HEK293T (cell line): Measurements from ENCODE around the gene RNASE11.
"Not testable (repeated sequence)": the region's sequence is repeated elsewhere in the genome, so short reads cannot be mapped to it uniquely, and the experiment has no call there.

Experiments
- CTCF ChIA-PET: fragments of 350-600 bp; formaldehyde crosslinking; extraction: SDS; loops from one replicate; lab custom pipeline; 2021; ENCODE audit warnings: antibody characterized with exemption, inconsistent platforms; lab: Yijun Ruan, JAX
- POLR2A ChIA-PET: fragments of 350-600 bp; formaldehyde crosslinking; extraction: SDS; loops from one replicate; lab custom pipeline; 2020; ENCODE audit warnings: antibody characterized with exemption, inconsistent platforms; lab: Yijun Ruan, JAX
- DNase-seq: peaks from one replicate; pipeline ENCODE4 v3.0.0; 2012; ENCODE audit warnings: mixed read lengths; ENCODE audit errors: extremely low spot score
- ARNT ChIP-seq: fragments of 450-650 bp; IDR thresholded peaks from 2 replicates; pipeline ENCODE4 v1.6.1; 2017; ENCODE audit warnings: mild to moderate bottlenecking
- BHLHE40 ChIP-seq: fragments of 450-650 bp; IDR thresholded peaks from 2 replicates; pipeline ENCODE4 v1.6.1; 2016; ENCODE audit warnings: mild to moderate bottlenecking, moderate library complexity, borderline replicate concordance
- CTBP1 ChIP-seq: fragments of 450-650 bp; IDR thresholded peaks from 2 replicates; pipeline ENCODE4 v1.6.1; 2016; ENCODE audit warnings: borderline replicate concordance
- ELF4 ChIP-seq: fragments of 450-650 bp; IDR thresholded peaks from 2 replicates; pipeline ENCODE4 v1.6.1; 2017; ENCODE audit warnings: antibody characterized with exemption
- FOXA1 ChIP-seq: fragments of 450-650 bp; IDR thresholded peaks from 2 replicates; pipeline ENCODE4 v1.6.1; 2016; ENCODE audit warnings: mild to moderate bottlenecking
- FOXK2 ChIP-seq: fragments of 450-650 bp; IDR thresholded peaks from 2 replicates; pipeline ENCODE4 v1.6.1; 2016; ENCODE audit warnings: mild to moderate bottlenecking
- FOXM1 ChIP-seq: fragments of 450-650 bp; IDR thresholded peaks from 2 replicates; pipeline ENCODE4 v1.6.1; 2017; ENCODE audit warnings: mild to moderate bottlenecking, borderline replicate concordance
- HDGF ChIP-seq: fragments of 450-650 bp; IDR thresholded peaks from 2 replicates; pipeline ENCODE4 v1.6.1; 2017; ENCODE audit warnings: antibody characterized with exemption, borderline replicate concordance
- L3MBTL2 ChIP-seq: fragments of 450-650 bp; conservative IDR thresholded peaks from 2 replicates; pipeline ENCODE4 v1.6.1; 2016; ENCODE audit warnings: mild to moderate bottlenecking
- LEF1 ChIP-seq: fragments of 450-650 bp; IDR thresholded peaks from 2 replicates; pipeline ENCODE4 v1.6.1; 2017; ENCODE audit warnings: mild to moderate bottlenecking, borderline replicate concordance
- NFRKB ChIP-seq: fragments of 450-650 bp; IDR thresholded peaks from 2 replicates; pipeline ENCODE4 v1.6.1; 2016; ENCODE audit warnings: mild to moderate bottlenecking, moderate library complexity
- PKNOX1 ChIP-seq: fragments of 450-650 bp; IDR thresholded peaks from 2 replicates; pipeline ENCODE4 v1.6.1; 2016
- SP1 ChIP-seq: fragments of 450-650 bp; IDR thresholded peaks from 2 replicates; pipeline ENCODE4 v1.6.1; 2017
- SUZ12 ChIP-seq: fragments of 450-650 bp; IDR thresholded peaks from 2 replicates; pipeline ENCODE4 v1.6.1; 2016; ENCODE audit warnings: mild to moderate bottlenecking
- TARDBP ChIP-seq: fragments of 450-650 bp; IDR thresholded peaks from 2 replicates; pipeline ENCODE4 v1.6.1; 2016
- ZNF384 ChIP-seq: fragments of 450-650 bp; IDR thresholded peaks from 2 replicates; pipeline ENCODE4 v1.6.1; 2016

The RNASE11 gene

GRCh38 chr14:20624495-20625070, 36.8 kb upstream of the RNASE11 start:
- CTCF ChIA-PET: no interaction called here
- TF ChIP-seq TARDBP (no peak), L3MBTL2 (peak; percentile 58), ELF4 (no peak), CTBP1 (peak; percentile 60)
- peak; percentile 48 for DNase-seq
- POLR2A ChIA-PET: interaction anchor here (2.1 to 4.0 kb wide), 2 partner anchors 11 to 58 kb away, joined by 7 to 36 read pairs; partner anchors contain the start of gene RNASE4

- TF ChIP-seq L3MBTL2 (no peak), FOXM1 (no peak), BHLHE40 (no peak), PKNOX1 (no peak), FOXK2 (no peak), NFRKB (no peak)
- ChIA-PET CTCF (interaction anchor here (0.6 kb wide), 1 partner anchor 34 kb away, joined by 5 read pairs; no protein-coding TSS in a partner anchor), POLR2A (interaction anchor here (2.1 to 4.0 kb wide), 2 partner anchors 10 to 59 kb away, joined by 7 to 36 read pairs; partner anchors contain the start of gene RNASE4)
- DNase-seq: no peak
These were observed 36.0 kb upstream of the RNASE11 start for GRCh38 chr14:20623798-20624197.

GRCh38 chr14:20622816-20623291, 35.1 kb upstream of the RNASE11 start:
- CTCF ChIA-PET: no interaction called here
- no peak for DNase-seq
- POLR2A ChIA-PET: interaction anchor here (2.1 to 4.0 kb wide), 2 partner anchors 9 to 60 kb away, joined by 7 to 36 read pairs; partner anchors contain the start of gene RNASE4

GRCh38 chr14:20620798-20621478, 33.1 kb upstream of the RNASE11 start:
- DNase-seq: no peak
- ChIA-PET POLR2A (interaction anchor here (1.5 to 4.0 kb wide), 2 partner anchors 10 to 62 kb away, joined by 4 to 36 read pairs; partner anchors contain the start of gene RNASE4), CTCF (no interaction called here)
- no peak for TF ChIP-seq FOXM1
- no peak for TF ChIP-seq PKNOX1
- no peak for TF ChIP-seq CTBP1
- no peak for TF ChIP-seq NFRKB
- TF ChIP-seq L3MBTL2: no peak
- no peak for TF ChIP-seq SUZ12
- no peak for TF ChIP-seq ZNF384

More at GRCh38 chr14:20622816-20623291, 35.1 kb upstream of the RNASE11 start:
- TF ChIP-seq L3MBTL2 (no peak), FOXK2 (no peak), ZNF384 (no peak), ARNT (no peak), SUZ12 (no peak), PKNOX1 (no peak), ELF4 (no peak), BHLHE40 (no peak), SP1 (no peak), LEF1 (no peak), HDGF (no peak), CTBP1 (no peak), NFRKB (no peak), TARDBP (no peak)

GRCh38 chr14:20619688-20620087, 31.9 kb upstream of the RNASE11 start:
- CTCF ChIA-PET, DNase-seq: not testable (repeated sequence)
- POLR2A ChIA-PET: interaction anchor here (1.5 kb wide), 1 partner anchor 11 kb away, joined by 4 read pairs; no protein-coding TSS in a partner anchor

GRCh38 chr14:20618271-20618749, 30.5 kb upstream of the RNASE11 start:
- ChIA-PET POLR2A (no interaction called here), CTCF (no interaction called here)
- TF ChIP-seq L3MBTL2 (no peak), FOXK2 (no peak), CTBP1 (no peak), ELF4 (no peak), HDGF (no peak), ZNF384 (no peak), ARNT (no peak), FOXM1 (no peak), TARDBP (no peak), NFRKB (no peak), FOXA1 (no peak)
- no peak for DNase-seq
